Lower leg skin (tissue), 3 donors: ENCODE results near the gene KLHL40.

Experiments
- POLR2A ChIP-seq, 2 donors: fragments of 450-650 bp; IDR thresholded peaks; one replicate each; pipeline ENCODE4 v1.6.1; 2016 to 2017; ENCODE audit warnings: antibody characterized with exemption in 2 of 2, mild to moderate bottlenecking in 1 of 2, moderate library complexity in 1 of 2
- TF ChIP-seq, protein P1 (sequence below), 3 donors: fragments of 450-650 bp; IDR thresholded peaks; one replicate each; pipeline ENCODE4 v1.5.1; 2016; ENCODE audit warnings: antibody characterized with exemption in 3 of 3, mild to moderate bottlenecking in 3 of 3, moderate library complexity in 2 of 3

DNA sequence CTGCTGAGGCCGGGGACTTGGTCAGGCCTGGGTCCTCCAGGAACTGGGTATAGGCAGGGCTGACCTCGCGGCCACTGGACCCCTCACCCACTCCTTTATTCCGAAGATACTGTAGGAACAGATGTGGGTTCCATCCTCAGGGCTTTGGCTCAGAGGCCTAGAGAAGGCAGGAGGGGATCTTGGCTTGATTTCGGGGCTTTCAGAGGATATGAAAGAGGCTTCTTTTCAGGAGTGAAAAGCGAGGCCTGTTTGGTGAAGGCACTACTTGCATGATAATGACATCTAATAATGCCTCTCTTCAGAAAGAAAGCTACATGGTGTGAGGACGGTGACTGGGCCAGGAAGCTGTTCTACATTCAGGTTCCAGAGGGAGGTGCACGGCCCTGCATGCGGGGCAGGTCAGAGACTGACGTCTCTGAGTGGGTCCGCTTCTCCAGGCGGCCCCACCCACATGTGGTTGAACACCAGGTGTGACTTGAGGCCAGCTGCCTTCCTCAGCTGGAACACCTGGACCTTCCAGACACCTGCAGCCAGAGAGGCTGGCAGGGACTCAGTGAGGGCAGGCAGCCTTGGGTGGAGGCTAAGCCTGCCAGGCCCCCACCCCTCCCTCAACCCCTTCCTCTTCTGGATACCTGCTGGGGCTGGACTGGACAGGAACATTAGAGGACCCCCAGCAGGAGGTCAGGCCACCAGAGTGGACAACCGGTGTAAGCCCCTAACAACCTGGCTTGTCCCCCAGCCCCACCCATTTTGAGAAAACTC lies 48.3 kb downstream of the KLHL40 start:
- TF ChIP-seq, protein P1, sequence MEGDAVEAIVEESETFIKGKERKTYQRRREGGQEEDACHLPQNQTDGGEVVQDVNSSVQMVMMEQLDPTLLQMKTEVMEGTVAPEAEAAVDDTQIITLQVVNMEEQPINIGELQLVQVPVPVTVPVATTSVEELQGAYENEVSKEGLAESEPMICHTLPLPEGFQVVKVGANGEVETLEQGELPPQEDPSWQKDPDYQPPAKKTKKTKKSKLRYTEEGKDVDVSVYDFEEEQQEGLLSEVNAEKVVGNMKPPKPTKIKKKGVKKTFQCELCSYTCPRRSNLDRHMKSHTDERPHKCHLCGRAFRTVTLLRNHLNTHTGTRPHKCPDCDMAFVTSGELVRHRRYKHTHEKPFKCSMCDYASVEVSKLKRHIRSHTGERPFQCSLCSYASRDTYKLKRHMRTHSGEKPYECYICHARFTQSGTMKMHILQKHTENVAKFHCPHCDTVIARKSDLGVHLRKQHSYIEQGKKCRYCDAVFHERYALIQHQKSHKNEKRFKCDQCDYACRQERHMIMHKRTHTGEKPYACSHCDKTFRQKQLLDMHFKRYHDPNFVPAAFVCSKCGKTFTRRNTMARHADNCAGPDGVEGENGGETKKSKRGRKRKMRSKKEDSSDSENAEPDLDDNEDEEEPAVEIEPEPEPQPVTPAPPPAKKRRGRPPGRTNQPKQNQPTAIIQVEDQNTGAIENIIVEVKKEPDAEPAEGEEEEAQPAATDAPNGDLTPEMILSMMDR (IDR thresholded peaks at IDR 0.05): no peak
- TF ChIP-seq POLR2A (IDR thresholded peaks at IDR 0.05): no peak
